ENCODE measurements around the gene IFIT3.

IFIT3 gene

GRCh38 chr10:89339875-89340274 is 12.1 kb downstream of the IFIT3 start:
- Histone ChIP-seq H3K4me3 (no peak overlapping the region), H3K27ac (no peak overlapping the region)
- no peak for TF ChIP-seq CTCF (IDR thresholded peaks at IDR 0.05)
- DNase-seq (ENCODE audit: low spot score): no peak

- no peak for DNase-seq (ENCODE audit: low spot score)
- no peak for TF ChIP-seq CTCF (IDR thresholded peaks at IDR 0.05)
- no peak overlapping the region for H3K27ac ChIP-seq
- H3K4me3 ChIP-seq: no peak overlapping the region
Observed at GRCh38 chr10:89341649-89342048, 13.9 kb downstream of the IFIT3 start.

- no peak for TF ChIP-seq CTCF (IDR thresholded peaks at IDR 0.05)
- Histone ChIP-seq H3K27ac (no peak overlapping the region), H3K4me3 (no peak overlapping the region)
- no peak for DNase-seq (ENCODE audit: low spot score)
Observed at GRCh38 chr10:89342206-89342958, 14.6 kb downstream of the IFIT3 start.

- DNase-seq (ENCODE audit: low spot score): no peak
- TF ChIP-seq CTCF (IDR thresholded peaks at IDR 0.05): no peak
- Histone ChIP-seq H3K27ac (no peak overlapping the region), H3K4me3 (no peak overlapping the region)
Observed at GRCh38 chr10:89343089-89343767, 15.4 kb downstream of the IFIT3 start.

GRCh38 chr10:89344156-89344555 is 16.4 kb downstream of the IFIT3 start:
- Histone ChIP-seq H3K27ac (no peak overlapping the region), H3K4me3 (no peak overlapping the region)
- no peak for TF ChIP-seq CTCF (IDR thresholded peaks at IDR 0.05)
- DNase-seq (ENCODE audit: low spot score): no peak

- TF ChIP-seq CTCF (IDR thresholded peaks at IDR 0.05): no peak
- DNase-seq (ENCODE audit: low spot score): no peak
- peak overlapping the region in 1 of 2 donors; percentile 4 for H3K27ac ChIP-seq
- no peak overlapping the region for H3K4me3 ChIP-seq
Observed at GRCh38 chr10:89345367-89346000, 17.7 kb downstream of the IFIT3 start.

Data from coronary artery (tissue), 2 donors.